NCI-H2107 (cell line): ENCODE measurements around the gene EIF3K.
"Not testable (repeated sequence)": the region's sequence is repeated elsewhere in the genome, so short reads cannot be mapped to it uniquely, and the experiment has no call there.

Source experiments
- DNase-seq: peaks from one replicate; lab custom pipeline; 2025; lab: John Stamatoyannopoulos, UW

EIF3K gene

GRCh38 chr19:38618590-38619360 is at the start of gene EIF3K:
Gene EIF3K (plus strand): TSS chr19:38619188. CDS start chr19:38619269, 81 bp downstream.
- peak; percentile 92 for DNase-seq

- DNase-seq: no peak
Observed at GRCh38 chr19:38569368-38569983, 49.5 kb upstream of the EIF3K start.

- no peak for DNase-seq
Observed at GRCh38 chr19:38571682-38572081, 47.3 kb upstream of the EIF3K start.

- DNase-seq: no peak
Observed at GRCh38 chr19:38577826-38578225, 41.2 kb upstream of the EIF3K start.

- DNase-seq: not testable (repeated sequence)
Observed at GRCh38 chr19:38579304-38579703, 39.7 kb upstream of the EIF3K start.

- no peak for DNase-seq
Observed at GRCh38 chr19:38580080-38580479, 38.9 kb upstream of the EIF3K start.

GRCh38 chr19:38583219-38583984 is 35.6 kb upstream of the EIF3K start:
- DNase-seq: no peak

GRCh38 chr19:38583985-38584305 is 35.0 kb upstream of the EIF3K start:
- no peak for DNase-seq

- DNase-seq: no peak
Observed at GRCh38 chr19:38587562-38587961, 31.4 kb upstream of the EIF3K start.

- DNase-seq: no peak
Observed at GRCh38 chr19:38588041-38588440, 30.9 kb upstream of the EIF3K start.

- no peak for DNase-seq
Observed at GRCh38 chr19:38592940-38593339, 26.0 kb upstream of the EIF3K start.

GRCh38 chr19:38596057-38596981 is 22.7 kb upstream of the EIF3K start:
- DNase-seq: peak; percentile 30

- no peak for DNase-seq
Observed at GRCh38 chr19:38597075-38597474, 21.9 kb upstream of the EIF3K start.

GRCh38 chr19:38599722-38600121 is 19.3 kb upstream of the EIF3K start:
- DNase-seq: no peak

- not testable (repeated sequence) for DNase-seq
Observed at GRCh38 chr19:38602856-38603255, 16.1 kb upstream of the EIF3K start.

GRCh38 chr19:38606131-38606530 is 12.9 kb upstream of the EIF3K start:
- no peak for DNase-seq

GRCh38 chr19:38614289-38614688 is 4.7 kb upstream of the EIF3K start:
- DNase-seq: no peak

GRCh38 chr19:38615007-38615581 is 3.9 kb upstream of the EIF3K start:
- no peak for DNase-seq

- no peak for DNase-seq
Observed at GRCh38 chr19:38616265-38616664, 2.7 kb upstream of the EIF3K start.

GRCh38 chr19:38617283-38617763 is 1.7 kb upstream of the EIF3K start:
- no peak for DNase-seq
